BJ (cell line): ENCODE measurements around the gene ZNF525. TPM values are rescaled to one million over a fixed set of nuclear protein-coding genes. Genes with fewer than 3 reads are reported as not detected.
"Not testable (repeated sequence)": the region's sequence is repeated elsewhere in the genome, so short reads cannot be mapped to it uniquely, and the experiment has no call there.

Experiments used
- CTCF ChIA-PET: fragments of 350-600 bp; formaldehyde crosslinking; extraction: SDS; loops from one replicate; lab custom pipeline; 2021; ENCODE audit warnings: antibody characterized with exemption, inconsistent platforms; lab: Yijun Ruan, JAX
- POLR2A ChIA-PET: fragments of 300-600 bp; sonication (Branson Sonifier 250); formaldehyde crosslinking; extraction: SDS; loops from one replicate; lab custom pipeline; 2021; ENCODE audit warnings: antibody characterized with exemption; lab: Charles Lee
- DNase-seq: peaks from one replicate; pipeline ENCODE4 v3.0.0-alpha.2; 2011; ENCODE audit warnings: low read depth
- H3K27me3 ChIP-seq: 2 replicates; pipeline ENCODE4 v1.6.0; 2011; ENCODE audit warnings: low read length; ENCODE audit not compliant: control insufficient read depth, insufficient read depth
- H3K36me3 ChIP-seq: 2 replicates; pipeline ENCODE4 v1.5.1; 2011; ENCODE audit warnings: low read length; ENCODE audit not compliant: control insufficient read depth, insufficient read depth
- H3K4me3 ChIP-seq: 2 replicates; pipeline ENCODE4 v1.5.1; 2011; ENCODE audit warnings: low read depth, mild to moderate bottlenecking, control low read depth, low read length
- polyA plus RNA-seq: library from polyadenylated mRNA; depleted of rRNA; stranded (reverse); fragments of >200 nt; gene quantifications from 2 replicates; pipeline ENCODE4 v1.2.3, GENCODE V29; 2011
- TF ChIP-seq, protein P1 (sequence below): IDR thresholded peaks from 2 replicates; pipeline ENCODE4 v1.5.1; 2011; ENCODE audit warnings: low read depth, mild to moderate bottlenecking, control low read depth, inconsistent platforms, low read length, moderate library complexity; ENCODE audit not compliant: insufficient read depth

The ZNF525 gene
- polyA plus RNA-seq, 1 experiment, result 1.2 TPM

DNA sequence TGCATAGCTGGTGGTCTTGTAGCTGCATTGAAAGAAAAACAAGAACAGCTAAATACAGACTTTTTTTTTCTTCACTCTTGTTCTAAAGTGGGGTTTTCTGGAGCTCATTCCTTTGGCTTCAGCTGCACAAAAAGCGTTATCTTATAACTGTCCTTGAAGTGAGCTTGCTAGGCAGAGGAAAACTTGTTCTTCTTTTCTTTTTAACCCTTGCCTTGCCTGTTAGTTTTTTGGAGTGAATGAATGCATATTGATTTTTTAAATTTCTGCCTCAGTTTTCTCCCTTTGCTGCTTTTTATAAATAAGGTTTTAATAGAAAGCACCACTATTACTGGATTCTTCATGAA is 31.0 kb downstream of the ZNF525 start:
- no peak for DNase-seq
- peaks cover 5% of the 10 kb centered on the region for H3K36me3 ChIP-seq
- ChIA-PET POLR2A (no interaction called here), CTCF (interaction anchor here (0.6 kb wide), 1 partner anchor 36 kb away, joined by 4 read pairs; no protein-coding TSS in a partner anchor)
- no peaks in the 10 kb centered on the region for H3K27me3 ChIP-seq
- H3K4me3 ChIP-seq, result no peak overlapping the region; the same call in 1 of the 2 replicates
- TF ChIP-seq, protein P1, sequence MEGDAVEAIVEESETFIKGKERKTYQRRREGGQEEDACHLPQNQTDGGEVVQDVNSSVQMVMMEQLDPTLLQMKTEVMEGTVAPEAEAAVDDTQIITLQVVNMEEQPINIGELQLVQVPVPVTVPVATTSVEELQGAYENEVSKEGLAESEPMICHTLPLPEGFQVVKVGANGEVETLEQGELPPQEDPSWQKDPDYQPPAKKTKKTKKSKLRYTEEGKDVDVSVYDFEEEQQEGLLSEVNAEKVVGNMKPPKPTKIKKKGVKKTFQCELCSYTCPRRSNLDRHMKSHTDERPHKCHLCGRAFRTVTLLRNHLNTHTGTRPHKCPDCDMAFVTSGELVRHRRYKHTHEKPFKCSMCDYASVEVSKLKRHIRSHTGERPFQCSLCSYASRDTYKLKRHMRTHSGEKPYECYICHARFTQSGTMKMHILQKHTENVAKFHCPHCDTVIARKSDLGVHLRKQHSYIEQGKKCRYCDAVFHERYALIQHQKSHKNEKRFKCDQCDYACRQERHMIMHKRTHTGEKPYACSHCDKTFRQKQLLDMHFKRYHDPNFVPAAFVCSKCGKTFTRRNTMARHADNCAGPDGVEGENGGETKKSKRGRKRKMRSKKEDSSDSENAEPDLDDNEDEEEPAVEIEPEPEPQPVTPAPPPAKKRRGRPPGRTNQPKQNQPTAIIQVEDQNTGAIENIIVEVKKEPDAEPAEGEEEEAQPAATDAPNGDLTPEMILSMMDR, result no peak

DNA sequence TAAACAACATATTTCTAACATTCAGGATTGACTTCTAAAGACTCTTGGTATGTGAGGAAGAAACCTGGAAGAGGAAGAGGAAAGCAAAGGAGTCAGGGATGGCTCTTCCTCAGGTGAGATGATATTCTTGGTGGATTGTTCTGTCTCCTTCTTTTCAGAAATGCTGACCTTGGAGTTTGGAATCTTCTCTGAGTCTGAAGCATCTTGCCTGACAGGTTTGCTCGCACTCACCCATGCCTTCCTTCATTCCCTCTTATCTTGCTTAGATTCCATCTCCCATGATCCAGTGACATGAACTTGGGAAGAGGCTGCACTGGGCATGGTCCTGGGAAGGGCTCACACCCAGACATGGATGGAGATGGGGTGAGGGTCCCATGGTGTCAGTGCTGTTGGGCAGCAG is 32.4 kb downstream of the ZNF525 start:
- DNase-seq, H3K27me3 ChIP-seq, H3K4me3 ChIP-seq, CTCF ChIA-PET, POLR2A ChIA-PET, H3K36me3 ChIP-seq: not testable (repeated sequence)

DNA sequence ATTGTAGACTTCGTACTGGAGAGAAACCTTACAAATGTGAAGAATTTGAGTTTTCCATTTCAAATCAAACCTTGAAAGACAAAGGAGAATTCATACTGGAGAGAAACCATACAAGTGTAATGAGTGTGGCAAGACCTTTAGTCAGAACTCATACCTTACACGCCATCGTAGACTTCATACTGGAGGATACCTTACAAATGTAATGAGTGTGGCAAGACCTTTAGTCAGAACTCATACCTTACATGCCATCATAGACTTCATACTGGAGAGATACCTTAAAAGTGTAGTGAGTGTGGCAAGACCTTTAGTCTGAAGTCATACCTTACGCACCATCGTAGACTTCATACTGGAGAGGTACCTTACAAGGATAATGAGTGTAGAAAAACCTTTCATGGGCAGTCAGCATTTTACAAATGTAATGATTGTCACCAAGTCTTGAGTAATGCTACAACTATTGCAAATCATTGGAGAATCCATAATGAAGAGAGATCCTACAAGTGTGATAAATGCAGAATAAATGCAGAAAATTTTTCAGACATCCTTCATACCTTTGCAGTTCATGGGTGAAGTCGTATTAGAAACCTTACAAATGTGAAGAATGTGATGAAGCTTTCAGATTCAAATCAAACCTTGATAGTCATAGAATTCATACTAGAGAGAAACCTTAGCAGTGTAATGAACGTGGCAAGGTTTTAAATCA is 44.1 kb downstream of the ZNF525 start:
- POLR2A ChIA-PET, result no interaction called here

DNA sequence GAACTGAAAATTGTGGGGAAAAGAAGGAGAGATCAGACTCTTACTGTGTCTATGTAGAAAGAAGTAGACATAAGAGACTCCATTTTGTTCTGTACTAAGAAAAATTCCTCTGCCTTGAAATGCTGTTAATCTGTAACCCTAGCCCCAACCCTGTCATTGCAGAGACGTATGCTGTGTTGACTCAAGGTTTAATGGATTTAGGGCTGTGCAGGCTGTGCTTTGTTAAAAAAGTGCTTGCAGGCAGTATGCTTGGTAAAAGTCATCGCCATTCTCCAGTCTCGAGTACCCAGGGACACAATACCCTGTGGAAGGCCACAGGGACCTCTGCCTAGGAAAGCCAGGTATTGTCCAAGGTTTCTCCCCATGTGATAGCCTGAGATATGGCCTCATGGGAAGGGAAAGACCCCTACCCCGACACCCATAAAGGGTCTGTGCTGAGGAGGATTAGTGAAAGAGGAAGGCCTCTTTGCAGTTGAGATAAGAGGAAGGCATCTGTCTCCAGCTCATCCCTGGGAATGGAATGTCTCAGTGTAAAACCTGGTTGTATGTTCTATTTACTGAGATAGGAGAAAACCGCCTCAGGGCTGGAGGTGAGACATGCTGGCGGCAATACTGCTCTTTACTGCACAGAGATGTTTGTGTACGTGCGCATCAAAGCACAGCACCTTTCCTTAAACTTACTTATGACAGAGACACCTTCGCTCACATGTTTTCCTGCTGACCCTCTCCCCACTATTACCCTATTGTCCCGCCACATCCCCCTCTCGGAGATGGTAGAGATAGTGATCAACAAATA is 55.2 kb downstream of the ZNF525 start:
- POLR2A ChIA-PET, H3K36me3 ChIP-seq, H3K4me3 ChIP-seq, DNase-seq, H3K27me3 ChIP-seq, CTCF ChIA-PET: not testable (repeated sequence)

More for the DNA sequence above, 44.1 kb downstream of the ZNF525 start:
- DNase-seq, result no peak
- TF ChIP-seq, protein P1, result no peak
- peaks cover 8% of the 10 kb centered on the region for H3K36me3 ChIP-seq
- H3K4me3 ChIP-seq, result no peak overlapping the region
- no peaks in the 10 kb centered on the region for H3K27me3 ChIP-seq
- CTCF ChIA-PET, result no interaction called here

DNA sequence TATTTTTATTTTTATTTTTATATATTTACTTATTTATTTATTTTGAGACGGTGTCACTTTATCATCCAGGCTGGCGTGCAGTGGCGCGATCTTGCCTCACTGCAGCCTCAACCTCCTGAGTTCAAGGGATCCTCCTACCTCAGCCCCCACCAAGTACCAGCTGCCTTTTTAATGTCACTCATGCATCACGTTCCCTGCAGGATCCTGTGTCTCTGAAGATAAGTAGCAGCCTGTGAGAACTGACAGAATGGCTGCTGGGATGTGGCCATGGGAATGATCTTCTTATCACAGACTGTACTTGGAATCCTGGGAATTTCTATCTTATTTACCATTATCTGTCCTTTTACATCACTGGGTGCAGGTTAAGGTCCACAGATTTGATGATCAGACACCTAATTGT is 57.0 kb downstream of the ZNF525 start:
- Histone ChIP-seq H3K4me3 (no peak overlapping the region), H3K36me3 (no peaks in the 10 kb centered on the region), H3K27me3 (no peaks in the 10 kb centered on the region)
- ChIA-PET CTCF (no interaction called here), POLR2A (no interaction called here)
- no peak for DNase-seq
- TF ChIP-seq, protein P1, result no peak

DNA sequence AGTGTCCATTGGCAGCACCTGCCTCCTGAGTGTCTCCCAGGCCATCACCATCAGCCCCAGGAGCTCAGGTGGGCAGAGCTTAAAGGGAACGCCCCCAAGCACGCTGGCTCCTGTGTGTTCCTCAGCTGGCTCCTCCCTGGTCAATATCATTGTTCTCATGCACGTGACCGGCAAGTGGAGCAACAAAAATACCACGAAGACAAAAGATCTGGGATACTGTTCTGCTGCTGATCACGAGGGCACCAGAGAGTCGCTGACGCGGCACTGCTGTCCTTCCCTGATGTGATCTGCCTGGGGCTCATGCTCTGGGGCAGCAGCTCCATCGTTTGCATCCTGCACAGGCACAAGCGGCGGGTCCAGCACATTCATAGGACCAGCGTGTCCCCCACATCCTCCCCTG is 57.6 kb downstream of the ZNF525 start:
- H3K27me3 ChIP-seq, H3K4me3 ChIP-seq, POLR2A ChIA-PET, H3K36me3 ChIP-seq, DNase-seq: not testable (repeated sequence)
- CTCF ChIA-PET, result interaction anchor here (1.0 kb wide), 1 partner anchor 28 kb away, joined by 3 read pairs; the partner anchor contains the start of gene ZNF765
